ENCODE data around the gene NFATC2IP. TPM values are rescaled to one million over a fixed set of nuclear protein-coding genes. Genes with fewer than 3 reads are reported as not detected.
A peak's percentile ranks its signal among the peaks of the same experiment; 100 is the strongest.
"Not testable (repeated sequence)": the region's sequence is repeated elsewhere in the genome, so short reads cannot be mapped to it uniquely, and the experiment has no call there.

Gene NFATC2IP
- total RNA-seq, 1 donor from 2014 or later = 38.4 TPM

DNA sequence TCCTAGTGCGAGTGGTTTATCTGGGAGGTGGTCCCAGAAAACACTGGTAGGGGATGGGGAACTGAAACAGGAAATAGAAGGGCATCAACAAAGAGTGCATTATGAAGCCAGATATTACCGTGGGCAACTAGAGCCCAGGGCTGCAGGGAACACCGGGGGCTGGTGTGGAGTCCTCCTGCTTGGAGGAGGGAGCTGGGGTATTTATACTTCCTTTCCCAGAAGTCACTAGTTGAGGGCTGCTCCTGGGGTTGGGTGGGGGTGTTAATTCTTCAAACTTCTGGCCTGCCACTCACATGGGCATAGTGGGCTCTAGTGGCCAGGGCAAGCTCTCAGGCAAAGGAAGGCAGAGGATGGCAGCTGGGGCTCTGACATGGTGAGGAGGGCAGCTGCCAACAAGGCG, 48.8 kb downstream of the NFATC2IP start:
- no peak overlapping the region for H3K4me3 ChIP-seq
- no peak for ATAC-seq
- no peaks in the 10 kb centered on the region for H3K9me3 ChIP-seq
- intact Hi-C loops (cut with DNase I) = no loop called here
- TF ChIP-seq, protein P1, sequence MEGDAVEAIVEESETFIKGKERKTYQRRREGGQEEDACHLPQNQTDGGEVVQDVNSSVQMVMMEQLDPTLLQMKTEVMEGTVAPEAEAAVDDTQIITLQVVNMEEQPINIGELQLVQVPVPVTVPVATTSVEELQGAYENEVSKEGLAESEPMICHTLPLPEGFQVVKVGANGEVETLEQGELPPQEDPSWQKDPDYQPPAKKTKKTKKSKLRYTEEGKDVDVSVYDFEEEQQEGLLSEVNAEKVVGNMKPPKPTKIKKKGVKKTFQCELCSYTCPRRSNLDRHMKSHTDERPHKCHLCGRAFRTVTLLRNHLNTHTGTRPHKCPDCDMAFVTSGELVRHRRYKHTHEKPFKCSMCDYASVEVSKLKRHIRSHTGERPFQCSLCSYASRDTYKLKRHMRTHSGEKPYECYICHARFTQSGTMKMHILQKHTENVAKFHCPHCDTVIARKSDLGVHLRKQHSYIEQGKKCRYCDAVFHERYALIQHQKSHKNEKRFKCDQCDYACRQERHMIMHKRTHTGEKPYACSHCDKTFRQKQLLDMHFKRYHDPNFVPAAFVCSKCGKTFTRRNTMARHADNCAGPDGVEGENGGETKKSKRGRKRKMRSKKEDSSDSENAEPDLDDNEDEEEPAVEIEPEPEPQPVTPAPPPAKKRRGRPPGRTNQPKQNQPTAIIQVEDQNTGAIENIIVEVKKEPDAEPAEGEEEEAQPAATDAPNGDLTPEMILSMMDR (IDR thresholded peaks at IDR 0.05) = no peak
- H3K27ac ChIP-seq = no peak overlapping the region
- H3K36me3 ChIP-seq = no peaks in the 10 kb centered on the region
- no peak for DNase-seq
- no peaks in the 10 kb centered on the region for H3K4me1 ChIP-seq
- no peaks in the 10 kb centered on the region for H3K27me3 ChIP-seq (ENCODE audit: low read depth)

DNA sequence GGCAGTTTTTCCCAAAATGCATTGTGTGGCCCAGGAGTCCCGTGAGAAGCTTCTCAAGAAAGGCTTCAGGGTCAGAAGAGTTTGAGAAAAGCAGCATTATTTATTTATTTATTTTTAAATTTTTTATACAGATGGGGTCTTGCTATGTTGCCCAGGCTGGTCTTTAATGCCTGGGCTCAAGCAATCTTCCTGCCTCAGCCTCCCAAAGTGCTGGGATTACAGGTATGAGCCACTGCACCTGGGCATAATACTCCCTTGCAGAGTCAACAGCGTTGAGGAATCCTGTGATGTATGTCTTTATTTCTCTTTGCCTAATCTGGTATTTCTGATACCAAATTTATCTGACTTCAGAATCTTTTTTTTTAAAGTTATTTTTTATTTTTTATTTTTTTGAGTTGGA, 49.3 kb downstream of the NFATC2IP start:
- DNase-seq = no peak
- TF ChIP-seq, protein P1 (IDR thresholded peaks at IDR 0.05) = no peak
- intact Hi-C loops (cut with DNase I) = no loop called here
- Histone ChIP-seq H3K9me3 (no peaks in the 10 kb centered on the region), H3K4me1 (no peaks in the 10 kb centered on the region), H3K27ac (no peak overlapping the region), H3K27me3 (ENCODE audit: low read depth) (no peaks in the 10 kb centered on the region), H3K36me3 (no peaks in the 10 kb centered on the region), H3K4me3 (no peak overlapping the region)
- ATAC-seq = no peak

DNA sequence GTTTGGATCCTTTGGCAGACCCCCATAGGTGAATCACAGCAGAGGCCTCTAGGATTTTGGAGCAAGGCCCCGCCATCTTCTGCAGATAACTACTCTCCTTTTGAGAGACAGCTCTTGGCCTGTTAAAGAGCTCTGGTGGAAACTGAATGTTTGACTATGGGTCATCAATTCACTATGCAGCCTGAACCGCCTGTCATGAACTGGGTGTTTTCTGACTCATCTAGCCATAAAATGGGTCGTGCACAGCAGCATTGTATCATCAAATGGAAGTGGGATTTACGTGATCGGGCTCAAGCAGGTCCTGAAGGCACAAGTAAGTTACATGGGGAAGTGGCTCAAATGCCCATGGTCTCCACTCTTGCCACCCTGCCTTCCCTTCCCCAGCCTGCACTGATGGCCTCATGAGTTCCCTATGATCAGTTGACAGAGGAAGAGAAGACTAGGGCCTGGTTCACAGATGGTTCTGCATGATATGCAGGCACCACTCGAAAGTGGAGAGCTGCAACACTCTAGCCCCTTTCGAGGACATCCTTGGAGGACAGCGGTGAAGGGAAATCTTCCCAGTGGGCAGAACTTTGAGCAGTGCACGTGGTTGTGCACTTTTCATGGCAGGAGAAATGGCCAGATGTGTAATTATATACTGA, 53.9 kb downstream of the NFATC2IP start:
- ATAC-seq; DNase-seq; intact Hi-C loops (cut with DNase I); H3K27ac ChIP-seq; H3K36me3 ChIP-seq; H3K9me3 ChIP-seq; H3K4me1 ChIP-seq; H3K27me3 ChIP-seq (ENCODE audit: low read depth); H3K4me3 ChIP-seq: not testable (repeated sequence)

DNA sequence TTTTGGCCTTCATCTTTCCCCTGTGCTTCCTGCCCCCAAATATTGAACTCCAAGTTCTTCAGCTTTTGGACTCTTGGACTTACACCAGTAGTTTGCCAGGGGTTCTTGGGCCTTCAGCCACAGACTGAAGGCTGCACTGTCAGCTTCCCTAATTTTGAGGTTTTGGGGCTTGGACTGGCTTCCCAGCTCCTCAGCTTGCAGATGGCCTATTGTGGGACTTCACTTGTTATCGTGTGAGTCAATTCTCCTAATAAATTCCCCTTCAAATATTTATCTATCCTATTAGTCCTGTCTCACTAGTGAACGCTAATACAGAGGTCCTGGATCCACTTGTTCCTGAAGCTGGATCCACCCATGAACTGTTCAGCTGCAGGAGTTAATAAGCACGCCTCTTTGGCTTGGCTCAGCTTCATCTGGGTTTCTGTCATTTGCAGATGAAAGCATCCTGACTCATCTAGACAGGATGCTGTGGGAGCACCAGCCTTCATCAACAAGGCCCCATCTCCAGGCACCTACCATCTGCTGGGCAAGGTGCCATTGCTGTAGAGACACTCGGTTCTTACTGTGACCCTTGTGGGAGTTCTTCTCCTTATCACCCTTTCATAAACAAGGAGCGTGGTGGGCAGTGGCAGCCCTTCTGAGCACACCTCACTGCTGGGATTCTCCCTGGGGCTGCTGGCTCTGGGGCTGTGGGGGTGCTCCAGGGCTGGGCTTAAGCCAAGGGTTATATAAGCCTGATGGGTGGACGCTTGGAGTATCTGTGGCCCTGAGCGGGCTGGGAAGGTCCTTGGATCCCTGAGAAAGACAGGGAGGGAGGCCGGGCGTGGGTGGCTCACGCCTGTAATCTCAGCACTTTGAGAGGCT, 57.2 kb downstream of the NFATC2IP start:
- ATAC-seq (peak in 1 of 2 donors; percentile 42), DNase-seq (no peak)
- intact Hi-C loops (cut with DNase I) = no loop called here
- H3K36me3 ChIP-seq = no peaks in the 10 kb centered on the region
- TF ChIP-seq, protein P1 (IDR thresholded peaks at IDR 0.05) = no peak
- H3K9me3 ChIP-seq = no peaks in the 10 kb centered on the region
- no peak overlapping the region for H3K27ac ChIP-seq
- peaks cover 8% of the 10 kb centered on the region for H3K4me1 ChIP-seq
- H3K27me3 ChIP-seq (ENCODE audit: low read depth) = no peaks in the 10 kb centered on the region
- H3K4me3 ChIP-seq = no peak overlapping the region

DNA sequence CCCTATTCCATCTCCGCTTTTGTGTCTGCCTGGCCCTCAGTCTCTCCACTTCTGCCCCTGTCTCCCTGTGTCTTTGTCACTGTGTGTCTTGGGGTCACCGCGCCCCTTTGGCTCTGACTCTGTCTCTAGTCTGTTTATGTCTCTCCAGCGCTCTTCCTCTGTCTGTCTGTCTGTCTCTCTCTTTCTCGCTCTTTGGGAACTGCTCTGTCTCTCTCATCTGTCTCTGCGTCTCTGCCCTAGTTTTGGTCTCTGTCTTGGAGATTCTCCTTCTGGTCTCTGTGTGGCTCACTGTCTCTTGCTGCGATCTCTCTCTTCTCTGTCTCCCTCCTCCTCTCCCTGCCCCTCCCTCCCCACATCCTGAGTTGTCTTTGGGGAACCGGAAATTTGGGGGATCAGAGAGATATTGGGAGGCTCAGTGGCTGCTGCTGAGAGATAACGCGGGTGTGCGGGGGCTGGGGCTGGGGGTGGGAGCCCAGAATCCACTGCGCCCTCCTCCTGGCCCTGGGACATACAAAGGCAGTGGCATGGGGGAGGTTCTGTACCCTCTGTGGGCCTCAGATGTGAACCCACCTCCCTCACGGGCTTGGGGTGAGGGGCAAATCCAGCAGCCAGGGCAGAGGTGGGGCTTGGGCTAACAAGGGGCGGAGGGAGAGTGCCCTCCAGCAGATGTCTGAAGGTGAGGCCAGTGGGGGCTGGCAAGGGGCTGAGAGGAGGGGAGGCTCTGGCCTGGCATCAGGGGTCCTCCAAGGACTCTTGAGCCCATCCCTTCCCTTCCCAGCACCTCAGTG, 58.5 kb downstream of the NFATC2IP start:
- no peak overlapping the region for H3K4me3 ChIP-seq
- H3K27ac ChIP-seq = no peak overlapping the region
- ATAC-seq (peak in 1 of 2 donors; percentile 21), DNase-seq (no peak)
- no peaks in the 10 kb centered on the region for H3K9me3 ChIP-seq
- TF ChIP-seq, protein P1 (IDR thresholded peaks at IDR 0.05) = no peak
- H3K36me3 ChIP-seq = no peaks in the 10 kb centered on the region
- H3K4me1 ChIP-seq = peaks cover 15% of the 10 kb centered on the region
- intact Hi-C loops (cut with DNase I) = no loop called here
- no peaks in the 10 kb centered on the region for H3K27me3 ChIP-seq (ENCODE audit: low read depth)

All from lower lobe of right lung (tissue), 2 donors.